Gastrocnemius medialis (tissue), 4 donors: ENCODE measurements around the gene GSG1L.

ENCODE experiments used
- POLR2A ChIP-seq, 2 donors: fragments of 450-650 bp; IDR thresholded peaks; one replicate each; pipeline ENCODE4 v1.6.1; 2017; ENCODE audit warnings: antibody characterized with exemption in 2 of 2, mild to moderate bottlenecking in 2 of 2, moderate library complexity in 2 of 2
- TF ChIP-seq, protein P1 (sequence below), 5 experiments: fragments of 450-650 bp in 3 of 5; fragments of 200-600 bp in 2 of 5; sonication (generic) in 2 of 5; IDR thresholded peaks in 4 of 5; conservative IDR thresholded peaks in 1 of 5; 1 replicate in 4 of 5; 2 replicates in 1 of 5; pipeline ENCODE4 v1.5.1; 2016 to 2019; ENCODE audit warnings: antibody characterized with exemption in 5 of 5, mild to moderate bottlenecking in 3 of 5, moderate library complexity in 3 of 5

DNA sequence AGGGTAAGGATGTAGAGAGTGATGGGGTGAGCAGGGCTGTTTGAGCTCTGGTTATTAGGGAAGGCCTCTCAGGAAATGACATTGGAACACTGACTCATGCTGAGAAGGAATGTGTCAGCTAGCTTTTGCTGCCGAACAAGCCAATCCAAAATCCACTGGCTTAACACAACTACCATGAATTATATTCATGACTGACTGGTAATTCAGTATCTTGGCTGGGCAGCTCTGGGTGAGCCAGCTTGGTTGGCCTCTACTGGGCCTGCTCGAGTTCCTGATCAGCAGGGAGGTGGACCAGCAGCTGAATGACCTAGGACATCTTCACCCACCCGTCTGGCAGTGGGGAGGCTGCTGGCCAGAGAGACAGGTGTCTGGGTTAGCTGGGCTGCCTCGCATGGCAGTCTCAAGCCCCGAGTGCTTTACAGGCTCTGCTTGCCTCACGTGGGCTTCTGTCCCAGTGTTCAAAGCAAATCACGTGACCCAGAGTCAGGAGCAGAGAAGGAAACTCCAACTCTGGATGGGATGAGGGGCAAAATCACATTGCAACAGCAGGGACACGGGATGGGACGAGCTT lies 304.1 kb downstream of the GSG1L start:
- TF ChIP-seq, protein P1, sequence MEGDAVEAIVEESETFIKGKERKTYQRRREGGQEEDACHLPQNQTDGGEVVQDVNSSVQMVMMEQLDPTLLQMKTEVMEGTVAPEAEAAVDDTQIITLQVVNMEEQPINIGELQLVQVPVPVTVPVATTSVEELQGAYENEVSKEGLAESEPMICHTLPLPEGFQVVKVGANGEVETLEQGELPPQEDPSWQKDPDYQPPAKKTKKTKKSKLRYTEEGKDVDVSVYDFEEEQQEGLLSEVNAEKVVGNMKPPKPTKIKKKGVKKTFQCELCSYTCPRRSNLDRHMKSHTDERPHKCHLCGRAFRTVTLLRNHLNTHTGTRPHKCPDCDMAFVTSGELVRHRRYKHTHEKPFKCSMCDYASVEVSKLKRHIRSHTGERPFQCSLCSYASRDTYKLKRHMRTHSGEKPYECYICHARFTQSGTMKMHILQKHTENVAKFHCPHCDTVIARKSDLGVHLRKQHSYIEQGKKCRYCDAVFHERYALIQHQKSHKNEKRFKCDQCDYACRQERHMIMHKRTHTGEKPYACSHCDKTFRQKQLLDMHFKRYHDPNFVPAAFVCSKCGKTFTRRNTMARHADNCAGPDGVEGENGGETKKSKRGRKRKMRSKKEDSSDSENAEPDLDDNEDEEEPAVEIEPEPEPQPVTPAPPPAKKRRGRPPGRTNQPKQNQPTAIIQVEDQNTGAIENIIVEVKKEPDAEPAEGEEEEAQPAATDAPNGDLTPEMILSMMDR (IDR thresholded peaks at IDR 0.05 in 4 of 5, conservative IDR thresholded peaks at IDR 0.05 in 1 of 5), result no peak
- TF ChIP-seq POLR2A (IDR thresholded peaks at IDR 0.05), result no peak
